GM18499 (cell line): ENCODE results near the gene RGPD4.
"Not testable (repeated sequence)": the region's sequence is repeated elsewhere in the genome, so short reads cannot be mapped to it uniquely, and the experiment has no call there.

ENCODE experiments used
- ATAC-seq: cut with Tn5 transposase; IDR thresholded peaks from one replicate; pipeline ENCODE4 v1.9.1; 2021; ENCODE audit warnings: moderate number of reproducible peaks; ENCODE audit not compliant: insufficient read depth, unreplicated experiment

Gene RGPD4

GRCh38 chr2:107826749-107827148 lies at the start of gene RGPD4:
TSS of gene RGPD4 (plus strand) at chr2:107826892. CDS start at chr2:107827014, 122 bp downstream.
- not testable (repeated sequence) for ATAC-seq

- ATAC-seq, result no peak
Observed at GRCh38 chr2:107777974-107778373, 48.7 kb upstream of the RGPD4 start.

- no peak for ATAC-seq
Observed at GRCh38 chr2:107785756-107786155, 40.9 kb upstream of the RGPD4 start.

- ATAC-seq, result no peak
Observed at GRCh38 chr2:107790837-107791236, 35.9 kb upstream of the RGPD4 start.

GRCh38 chr2:107801498-107801897 lies 25.2 kb upstream of the RGPD4 start:
- no peak for ATAC-seq

- no peak for ATAC-seq
Observed at GRCh38 chr2:107804608-107805498, 21.8 kb upstream of the RGPD4 start.

GRCh38 chr2:107806901-107807300 lies 19.8 kb upstream of the RGPD4 start:
- ATAC-seq, result no peak

- no peak for ATAC-seq
Observed at GRCh38 chr2:107807988-107808387, 18.7 kb upstream of the RGPD4 start.

- ATAC-seq, result no peak
Observed at GRCh38 chr2:107808959-107809358, 17.7 kb upstream of the RGPD4 start.

GRCh38 chr2:107809835-107810234 lies 16.9 kb upstream of the RGPD4 start:
- no peak for ATAC-seq

GRCh38 chr2:107810734-107811133 lies 16.0 kb upstream of the RGPD4 start:
- ATAC-seq, result no peak

GRCh38 chr2:107811411-107811810 lies 15.3 kb upstream of the RGPD4 start:
- ATAC-seq, result no peak

GRCh38 chr2:107812006-107812405 lies 14.7 kb upstream of the RGPD4 start:
- ATAC-seq, result no peak

- ATAC-seq, result no peak
Observed at GRCh38 chr2:107817378-107817777, 9.3 kb upstream of the RGPD4 start.

- no peak for ATAC-seq
Observed at GRCh38 chr2:107822302-107822701, 4.4 kb upstream of the RGPD4 start.

GRCh38 chr2:107824451-107825205 lies 2.1 kb upstream of the RGPD4 start:
- ATAC-seq, result no peak

- ATAC-seq, result no peak
Observed at GRCh38 chr2:107825206-107825563, 1.5 kb upstream of the RGPD4 start.

- ATAC-seq, result not testable (repeated sequence)
Observed at GRCh38 chr2:107829514-107829913, 2.8 kb downstream of the RGPD4 start.

- ATAC-seq, result not testable (repeated sequence)
Observed at GRCh38 chr2:107833152-107833551, 6.5 kb downstream of the RGPD4 start.

- not testable (repeated sequence) for ATAC-seq
Observed at GRCh38 chr2:107833618-107834017, 6.9 kb downstream of the RGPD4 start.

GRCh38 chr2:107916121-107916520 lies 89.4 kb downstream of the RGPD4 start:
- not testable (repeated sequence) for ATAC-seq
